Tibial nerve (tissue), 4 donors: ENCODE results near the gene EDAR.

ENCODE experiments used
- EP300 ChIP-seq, 2 donors: sonication (generic); formaldehyde crosslinking; IDR thresholded peaks; one replicate each; pipeline ENCODE4 v1.6.1; 2017; ENCODE audit warnings: antibody characterized with exemption in 2 of 2, mild to moderate bottlenecking in 1 of 2
- POLR2A ChIP-seq, 2 donors: fragments of 450-650 bp; IDR thresholded peaks; one replicate each; pipeline ENCODE4 v1.6.1; 2017; ENCODE audit warnings: antibody characterized with exemption in 2 of 2, mild to moderate bottlenecking in 2 of 2, moderate library complexity in 2 of 2
- TF ChIP-seq, protein P1 (sequence below), 5 experiments: fragments of 200-600 bp in 3 of 5; fragments of 450-650 bp in 2 of 5; sonication (generic) in 3 of 5; IDR thresholded peaks; one replicate each; pipeline ENCODE4 v1.5.1; 2016 to 2019; ENCODE audit warnings: antibody characterized with exemption in 5 of 5, mild to moderate bottlenecking in 3 of 5, moderate library complexity in 2 of 5

DNA sequence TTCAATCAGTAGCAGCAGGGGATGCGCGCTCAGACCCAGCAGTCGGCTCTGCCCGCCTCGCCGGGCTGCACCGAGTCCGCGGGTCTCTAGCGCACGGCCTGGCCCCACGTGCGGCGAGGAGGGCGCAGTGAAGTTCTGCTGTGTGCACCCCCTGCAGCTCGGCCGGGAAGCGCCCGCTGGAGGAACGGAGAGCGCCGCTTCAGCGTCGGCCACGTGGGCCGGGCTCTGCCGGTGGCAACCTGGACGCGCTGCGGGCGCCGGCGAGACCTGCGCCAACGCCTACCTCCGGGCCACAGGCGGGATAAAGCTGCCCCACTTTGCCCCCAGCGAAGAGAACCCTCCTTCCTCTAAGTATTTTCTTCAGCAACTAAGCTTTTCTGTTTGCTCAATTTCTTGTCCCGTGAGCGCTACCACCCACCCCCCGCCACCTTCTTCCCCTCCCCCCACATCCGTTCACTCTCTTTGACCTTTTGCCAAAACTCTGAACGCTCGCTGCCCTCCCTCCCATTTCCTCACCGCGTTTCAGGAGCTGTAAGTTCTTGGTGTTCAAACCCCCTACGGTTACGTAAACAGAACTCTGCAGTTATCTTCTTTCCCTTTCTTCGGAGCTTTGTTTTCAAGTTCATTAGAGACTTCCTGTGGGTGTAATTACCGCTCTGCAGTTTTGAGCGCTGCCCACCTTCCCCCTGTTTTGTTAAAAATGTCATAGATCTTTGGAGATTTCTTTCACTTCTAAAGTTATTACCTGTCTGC lies 42.6 kb upstream of the EDAR start:
- no peak for TF ChIP-seq EP300 (IDR thresholded peaks at IDR 0.05)
- TF ChIP-seq, protein P1, sequence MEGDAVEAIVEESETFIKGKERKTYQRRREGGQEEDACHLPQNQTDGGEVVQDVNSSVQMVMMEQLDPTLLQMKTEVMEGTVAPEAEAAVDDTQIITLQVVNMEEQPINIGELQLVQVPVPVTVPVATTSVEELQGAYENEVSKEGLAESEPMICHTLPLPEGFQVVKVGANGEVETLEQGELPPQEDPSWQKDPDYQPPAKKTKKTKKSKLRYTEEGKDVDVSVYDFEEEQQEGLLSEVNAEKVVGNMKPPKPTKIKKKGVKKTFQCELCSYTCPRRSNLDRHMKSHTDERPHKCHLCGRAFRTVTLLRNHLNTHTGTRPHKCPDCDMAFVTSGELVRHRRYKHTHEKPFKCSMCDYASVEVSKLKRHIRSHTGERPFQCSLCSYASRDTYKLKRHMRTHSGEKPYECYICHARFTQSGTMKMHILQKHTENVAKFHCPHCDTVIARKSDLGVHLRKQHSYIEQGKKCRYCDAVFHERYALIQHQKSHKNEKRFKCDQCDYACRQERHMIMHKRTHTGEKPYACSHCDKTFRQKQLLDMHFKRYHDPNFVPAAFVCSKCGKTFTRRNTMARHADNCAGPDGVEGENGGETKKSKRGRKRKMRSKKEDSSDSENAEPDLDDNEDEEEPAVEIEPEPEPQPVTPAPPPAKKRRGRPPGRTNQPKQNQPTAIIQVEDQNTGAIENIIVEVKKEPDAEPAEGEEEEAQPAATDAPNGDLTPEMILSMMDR (IDR thresholded peaks at IDR 0.05), result no peak
- no peak for TF ChIP-seq POLR2A (IDR thresholded peaks at IDR 0.05)
